GM12878 (cell line): ENCODE measurements around the gene SLC34A1. TPM values are rescaled to one million over a fixed set of nuclear protein-coding genes. Genes with fewer than 3 reads are reported as not detected.

Source experiments
- BACH1 ChIP-seq: fragments of 450-650 bp; IDR thresholded peaks from 2 replicates; pipeline ENCODE4 v1.6.1; 2017; ENCODE audit warnings: mild to moderate bottlenecking, borderline replicate concordance
- DPF2 ChIP-seq: fragments of 450-650 bp; IDR thresholded peaks from 2 replicates; pipeline ENCODE4 v1.6.1; 2017; ENCODE audit warnings: mild to moderate bottlenecking
- FOS ChIP-seq: IDR thresholded peaks from 3 replicates; pipeline ENCODE4 v1.6.1; 2011; ENCODE audit warnings: borderline replicate concordance; ENCODE audit not compliant: insufficient read length; ENCODE audit errors: extremely low read depth
- KAT2A ChIP-seq: conservative IDR thresholded peaks from 2 replicates; pipeline ENCODE4 v1.6.1; 2011; ENCODE audit warnings: low read depth, low read length; ENCODE audit not compliant: control insufficient read depth
- MTA3 ChIP-seq: IDR thresholded peaks from 2 replicates; pipeline ENCODE4 v1.6.1; 2012; ENCODE audit warnings: low read length, inconsistent platforms, borderline replicate concordance
- MXI1 ChIP-seq: fragments of 150-350 bp; IDR thresholded peaks from 2 replicates; pipeline ENCODE4 v1.6.1; 2011; ENCODE audit warnings: low read depth, mild to moderate bottlenecking, inconsistent platforms, low read length, improper control_type of control experiment
- NBN ChIP-seq: fragments of 450-650 bp; IDR thresholded peaks from 2 replicates; pipeline ENCODE4 v1.6.1; 2016
- NFIC ChIP-seq: IDR thresholded peaks from 2 replicates; pipeline ENCODE4 v1.6.1; 2012; ENCODE audit warnings: low read depth, mild to moderate bottlenecking, inconsistent platforms, low read length, moderate library complexity
- NFYB ChIP-seq: IDR thresholded peaks from 2 replicates; pipeline ENCODE4 v1.6.1; 2011; ENCODE audit warnings: low read depth, mild to moderate bottlenecking, low read length, improper control_type of control experiment, moderate library complexity; ENCODE audit not compliant: insufficient read depth
- NKRF ChIP-seq: fragments of 450-650 bp; conservative IDR thresholded peaks from 2 replicates; pipeline ENCODE4 v1.6.1; 2017; ENCODE audit warnings: mild to moderate bottlenecking, moderate library complexity
- NR2C1 ChIP-seq: fragments of 450-650 bp; IDR thresholded peaks from 2 replicates; pipeline ENCODE4 v1.6.1; 2017; ENCODE audit warnings: antibody characterized with exemption, mild to moderate bottlenecking, moderate library complexity
- NRF1 ChIP-seq: conservative IDR thresholded peaks from 2 replicates; pipeline ENCODE4 v1.6.1; 2011; ENCODE audit warnings: mild to moderate bottlenecking, low read depth, low read length, improper control_type of control experiment
- PBX3 ChIP-seq: IDR thresholded peaks from 2 replicates; pipeline ENCODE4 v1.6.1; 2011; ENCODE audit warnings: mild to moderate bottlenecking, low read depth, low read length, moderate library complexity; ENCODE audit not compliant: insufficient replicate concordance
- PKNOX1 ChIP-seq: fragments of 450-650 bp; IDR thresholded peaks from 2 replicates; pipeline ENCODE4 v1.6.1; 2016; ENCODE audit warnings: mild to moderate bottlenecking
- PML ChIP-seq: IDR thresholded peaks from 2 replicates; pipeline ENCODE4 v1.6.1; 2012; ENCODE audit warnings: low read length, inconsistent platforms
- RAD21 ChIP-seq: IDR thresholded peaks from 2 replicates; pipeline ENCODE4 v1.6.1; 2011; ENCODE audit warnings: mild to moderate bottlenecking, low read depth, low read length, moderate library complexity; ENCODE audit not compliant: insufficient read depth
- RAD51 ChIP-seq: fragments of 450-650 bp; IDR thresholded peaks from 2 replicates; pipeline ENCODE4 v1.6.1; 2016; ENCODE audit warnings: moderate library complexity, mild to moderate bottlenecking, inconsistent platforms
- RB1 ChIP-seq: fragments of 450-650 bp; formaldehyde crosslinking; IDR thresholded peaks from 2 replicates; pipeline ENCODE4 v1.6.1; 2017; ENCODE audit warnings: mild to moderate bottlenecking, borderline replicate concordance
- RBBP5 ChIP-seq: fragments of 200-600 bp; sonication (generic); conservative IDR thresholded peaks from 2 replicates; pipeline ENCODE4 v1.6.1; 2016
- SMAD5 ChIP-seq: IDR thresholded peaks from 2 replicates; pipeline ENCODE4 v1.6.1; 2016; ENCODE audit warnings: antibody characterized with exemption, low read depth
- SPI1 ChIP-seq: IDR thresholded peaks from 2 replicates; pipeline ENCODE4 v1.6.1; 2011; ENCODE audit warnings: low read depth, mild to moderate bottlenecking, low read length, moderate library complexity, borderline replicate concordance; ENCODE audit not compliant: insufficient read depth
- SREBF2 ChIP-seq: IDR thresholded peaks from 2 replicates; pipeline ENCODE4 v1.6.1; 2012; ENCODE audit warnings: mild to moderate bottlenecking, low read length
- SUPT20H ChIP-seq: IDR thresholded peaks from 2 replicates; pipeline ENCODE4 v1.6.1; 2011; ENCODE audit warnings: low read depth, mild to moderate bottlenecking, low read length, moderate library complexity, borderline replicate concordance; ENCODE audit not compliant: control insufficient read depth
- TCF7 ChIP-seq: IDR thresholded peaks from 2 replicates; pipeline ENCODE4 v1.6.1; 2014; ENCODE audit warnings: antibody characterized with exemption, borderline replicate concordance
- ZNF274 ChIP-seq: IDR thresholded peaks from one replicate; pipeline ENCODE4 v1.8.0; 2011; ENCODE audit not compliant: insufficient read length, insufficient read depth
- ZNF622 ChIP-seq: fragments of 450-650 bp; IDR thresholded peaks from 2 replicates; pipeline ENCODE4 v1.6.1; 2017; ENCODE audit warnings: mild to moderate bottlenecking, inconsistent platforms
- polyA plus RNA-seq, 11 experiments: library from polyadenylated mRNA; depleted of rRNA in 4 of 11; unstranded in 6 of 11; stranded (reverse) in 5 of 11; fragments of >200 nt; fragmentation: Nextera tagmentation in 4 of 11; fragmentation: Illumina TruSeq in 1 of 11; extraction: Ambion mirVana in 4 of 11; extraction: Trizol in 1 of 11; gene quantifications; 1 replicate in 1 of 11; 2 replicates in 10 of 11; pipeline versions ENCODE4 v1.2.1 to v1.2.3, GENCODE V29; 2011 to 2016; ENCODE audit warnings: inconsistent platforms in 2 of 11, missing spikeins in 2 of 11, low read depth in 1 of 11
- total RNA-seq, 4 experiments: library from RNA; depleted of rRNA in 3 of 4; stranded (reverse); fragments of >200 nt in 3 of 4; fragmentation: Illumina TruSeq in 1 of 4; extraction: Trizol in 1 of 4; gene quantifications; 2 replicates each; pipeline versions ENCODE4 v1.2.1 to v1.2.3, GENCODE V29; 2013 to 2021

SLC34A1 gene
- total and polyA plus RNA-seq, 10 of the 15 experiments (the other 5 are each of a cell fraction or from before 2014, with no cell fraction given) = 0.03 to 0.14 (median 0.09) TPM; not detected in 2

GRCh38 chr5:177362610-177363507, 21.4 kb upstream of the SLC34A1 start (continued):
- TF ChIP-seq SREBF2 (no peak), PML (no peak), RAD21 (no peak), DPF2 (0 out of 2 replicates have a peak, but pooled peaks have one; percentile 74), NFYB (no peak), SUPT20H (no peak), MXI1 (no peak), RBBP5 (no peak), RB1 (peak; percentile 54; the same call in 1 of the 2 replicates), KAT2A (no peak), NR2C1 (peak; percentile 64), SPI1 (no peak), FOS (no peak), SMAD5 (no peak), NRF1 (no peak), NBN (peak; percentile 85), RAD51 (no peak), PKNOX1 (no peak), ZNF274 (no peak), PBX3 (no peak), NFIC (no peak), MTA3 (no peak), NKRF (no peak; the same call in 1 of the 2 replicates), BACH1 (no peak), ZNF622 (no peak), TCF7 (no peak)
